Measurements from ENCODE around the gene RALGAPA2.

The RALGAPA2 gene

DNA sequence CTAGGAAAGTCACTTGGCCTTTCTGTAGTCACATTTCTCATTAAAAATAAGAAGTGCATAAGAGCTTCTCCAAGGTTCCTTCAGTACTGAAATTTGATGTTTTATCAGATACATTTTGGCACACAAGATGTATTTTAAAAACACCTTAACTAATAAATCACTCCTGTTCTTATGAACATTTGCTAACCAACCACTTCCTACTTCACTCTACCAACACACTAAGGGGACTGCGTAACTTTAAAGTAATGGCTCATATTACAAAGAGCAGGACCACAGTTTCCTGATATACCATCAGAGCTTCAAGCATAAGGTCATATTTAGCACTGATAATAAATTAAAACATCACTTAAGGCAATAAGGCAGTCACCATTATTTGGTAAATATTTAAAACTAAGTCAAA lies 104.4 kb downstream of the RALGAPA2 start:
- Histone ChIP-seq H3K4me1 (ENCODE audit: low read length) (peaks cover 19% of the 10 kb centered on the region), H3K4me2 (ENCODE audit: low read length) (no peak overlapping the region), H3K9ac (ENCODE audit: low read length) (no peak overlapping the region), H3K9me3 (ENCODE audit: insufficient read depth, low read length) (no peaks in the 10 kb centered on the region), H3K27ac (ENCODE audit: low read length) (no peak overlapping the region), H3K36me3 (replicated peaks; ENCODE audit: low read depth, low read length) (no peaks in the 10 kb centered on the region), H3K27me3 (ENCODE audit: low read depth, low read length) (no peaks in the 10 kb centered on the region), H4K20me1 (ENCODE audit: insufficient read depth, low read length) (0 out of 2 replicates have a peak, but pooled peaks cover 3% of the 10 kb centered on the region), H3K4me3 (ENCODE audit: low read length) (no peak overlapping the region), H2AFZ (ENCODE audit: low read depth, low read length) (no peak overlapping the region), H3K79me2 (ENCODE audit: low read length) (no peaks in the 10 kb centered on the region)
- TF ChIP-seq, protein P1, sequence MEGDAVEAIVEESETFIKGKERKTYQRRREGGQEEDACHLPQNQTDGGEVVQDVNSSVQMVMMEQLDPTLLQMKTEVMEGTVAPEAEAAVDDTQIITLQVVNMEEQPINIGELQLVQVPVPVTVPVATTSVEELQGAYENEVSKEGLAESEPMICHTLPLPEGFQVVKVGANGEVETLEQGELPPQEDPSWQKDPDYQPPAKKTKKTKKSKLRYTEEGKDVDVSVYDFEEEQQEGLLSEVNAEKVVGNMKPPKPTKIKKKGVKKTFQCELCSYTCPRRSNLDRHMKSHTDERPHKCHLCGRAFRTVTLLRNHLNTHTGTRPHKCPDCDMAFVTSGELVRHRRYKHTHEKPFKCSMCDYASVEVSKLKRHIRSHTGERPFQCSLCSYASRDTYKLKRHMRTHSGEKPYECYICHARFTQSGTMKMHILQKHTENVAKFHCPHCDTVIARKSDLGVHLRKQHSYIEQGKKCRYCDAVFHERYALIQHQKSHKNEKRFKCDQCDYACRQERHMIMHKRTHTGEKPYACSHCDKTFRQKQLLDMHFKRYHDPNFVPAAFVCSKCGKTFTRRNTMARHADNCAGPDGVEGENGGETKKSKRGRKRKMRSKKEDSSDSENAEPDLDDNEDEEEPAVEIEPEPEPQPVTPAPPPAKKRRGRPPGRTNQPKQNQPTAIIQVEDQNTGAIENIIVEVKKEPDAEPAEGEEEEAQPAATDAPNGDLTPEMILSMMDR (IDR thresholded peaks at IDR 0.05; ENCODE audit: low read depth, low read length): no peak
- TF ChIP-seq EZH2phosphoT487 (IDR thresholded peaks at IDR 0.05; ENCODE audit: low read depth): no peak

DNA sequence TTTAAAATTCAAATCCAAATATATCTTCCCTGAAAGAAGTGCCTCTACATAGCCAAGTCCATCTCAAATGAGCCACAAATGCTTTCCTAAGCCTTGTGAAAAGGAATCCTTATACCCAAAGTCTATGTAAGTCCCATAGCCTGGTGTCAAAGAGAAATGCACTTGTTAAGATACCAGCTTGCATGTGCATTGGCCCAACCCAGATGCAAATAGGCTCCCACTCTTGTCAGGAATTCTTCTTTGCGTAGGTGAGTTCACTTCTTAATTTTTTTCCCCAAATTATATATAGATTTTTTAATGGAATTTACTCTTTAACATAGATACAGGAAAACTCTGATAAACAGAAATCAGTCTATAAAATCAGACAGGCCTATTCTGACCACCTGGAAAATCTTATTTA lies 105.6 kb downstream of the RALGAPA2 start:
- Histone ChIP-seq H4K20me1 (ENCODE audit: insufficient read depth, low read length) (0 out of 2 replicates have a peak, but pooled peaks cover 3% of the 10 kb centered on the region), H3K4me2 (ENCODE audit: low read length) (no peak overlapping the region), H3K27ac (ENCODE audit: low read length) (no peak overlapping the region), H3K79me2 (ENCODE audit: low read length) (no peaks in the 10 kb centered on the region), H2AFZ (ENCODE audit: low read depth, low read length) (no peak overlapping the region), H3K27me3 (ENCODE audit: low read depth, low read length) (no peaks in the 10 kb centered on the region), H3K9ac (ENCODE audit: low read length) (no peak overlapping the region), H3K4me1 (ENCODE audit: low read length) (peaks cover 17% of the 10 kb centered on the region), H3K36me3 (replicated peaks; ENCODE audit: low read depth, low read length) (no peaks in the 10 kb centered on the region), H3K9me3 (ENCODE audit: insufficient read depth, low read length) (no peaks in the 10 kb centered on the region), H3K4me3 (ENCODE audit: low read length) (no peak overlapping the region)
- no peak for TF ChIP-seq EZH2phosphoT487 (IDR thresholded peaks at IDR 0.05; ENCODE audit: low read depth)
- TF ChIP-seq, protein P1 (IDR thresholded peaks at IDR 0.05; ENCODE audit: low read depth, low read length): no peak

DNA sequence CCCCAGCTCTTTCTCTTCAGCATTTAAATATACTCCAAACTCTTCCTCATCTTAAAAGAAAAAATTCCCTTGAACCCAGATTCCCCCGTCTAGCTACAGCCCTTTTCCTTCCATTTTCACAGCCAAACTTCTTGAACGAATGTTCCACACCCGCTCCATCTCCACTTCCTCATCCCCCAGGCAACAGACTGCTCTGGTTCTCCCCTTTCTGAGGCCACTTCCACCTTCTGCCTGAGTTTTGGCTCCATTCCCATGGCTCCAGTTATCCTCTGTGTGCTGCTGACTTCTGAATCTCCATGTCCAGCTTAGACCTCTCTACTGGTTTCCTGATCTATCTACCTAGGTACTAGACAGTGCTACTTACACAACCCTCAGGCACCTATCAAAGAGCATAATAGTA lies 106.4 kb downstream of the RALGAPA2 start:
- H3K4me2 ChIP-seq (ENCODE audit: low read length): no peak overlapping the region
- H3K9ac ChIP-seq (ENCODE audit: low read length): no peak overlapping the region
- H3K36me3 ChIP-seq (replicated peaks; ENCODE audit: low read depth, low read length): no peaks in the 10 kb centered on the region
- no peak overlapping the region for H2AFZ ChIP-seq (ENCODE audit: low read depth, low read length)
- no peak overlapping the region for H3K27ac ChIP-seq (ENCODE audit: low read length)
- no peaks in the 10 kb centered on the region for H3K27me3 ChIP-seq (ENCODE audit: low read depth, low read length)
- no peaks in the 10 kb centered on the region for H3K79me2 ChIP-seq (ENCODE audit: low read length)
- 0 out of 2 replicates have a peak, but pooled peaks cover 3% of the 10 kb centered on the region for H4K20me1 ChIP-seq (ENCODE audit: insufficient read depth, low read length)
- no peak for TF ChIP-seq EZH2phosphoT487 (IDR thresholded peaks at IDR 0.05; ENCODE audit: low read depth)
- TF ChIP-seq, protein P1 (IDR thresholded peaks at IDR 0.05; ENCODE audit: low read depth, low read length): no peak
- no peak overlapping the region for H3K4me3 ChIP-seq (ENCODE audit: low read length)
- no peaks in the 10 kb centered on the region for H3K9me3 ChIP-seq (ENCODE audit: insufficient read depth, low read length)
- peaks cover 16% of the 10 kb centered on the region for H3K4me1 ChIP-seq (ENCODE audit: low read length)

DNA sequence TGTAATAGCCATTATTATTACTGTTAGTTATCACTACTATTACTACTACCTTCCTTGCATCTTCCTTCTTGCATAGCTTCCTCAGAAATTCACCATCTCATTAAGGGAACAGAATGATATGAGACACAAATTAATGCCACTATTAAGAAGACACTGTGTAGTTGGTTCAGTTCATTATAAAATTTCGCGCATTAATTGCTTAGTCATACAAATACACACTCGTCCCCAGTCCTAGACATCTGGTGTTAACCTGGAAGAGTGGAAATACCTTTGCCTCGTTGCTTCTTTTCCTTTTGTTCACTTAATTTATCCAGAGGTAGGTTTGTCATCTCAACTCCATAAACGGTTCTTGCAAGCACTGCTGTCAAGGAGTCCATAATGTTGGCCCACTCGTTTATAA lies 107.5 kb downstream of the RALGAPA2 start:
- Histone ChIP-seq H2AFZ (ENCODE audit: low read depth, low read length) (no peak overlapping the region), H3K4me1 (ENCODE audit: low read length) (peaks cover 16% of the 10 kb centered on the region), H3K79me2 (ENCODE audit: low read length) (no peaks in the 10 kb centered on the region), H3K4me2 (ENCODE audit: low read length) (no peak overlapping the region), H3K36me3 (replicated peaks; ENCODE audit: low read depth, low read length) (no peaks in the 10 kb centered on the region), H3K27me3 (ENCODE audit: low read depth, low read length) (no peaks in the 10 kb centered on the region), H3K9ac (ENCODE audit: low read length) (no peak overlapping the region), H3K27ac (ENCODE audit: low read length) (no peak overlapping the region), H3K9me3 (ENCODE audit: insufficient read depth, low read length) (no peaks in the 10 kb centered on the region), H4K20me1 (ENCODE audit: insufficient read depth, low read length) (0 out of 2 replicates have a peak, but pooled peaks cover 3% of the 10 kb centered on the region), H3K4me3 (ENCODE audit: low read length) (no peak overlapping the region)
- TF ChIP-seq, protein P1 (IDR thresholded peaks at IDR 0.05; ENCODE audit: low read depth, low read length): no peak
- TF ChIP-seq EZH2phosphoT487 (IDR thresholded peaks at IDR 0.05; ENCODE audit: low read depth): no peak

Measured in OCI-LY3 (cell line).